PC-9 (cell line): Measurements from ENCODE around the gene RECQL5. TPM values are rescaled to one million over a fixed set of nuclear protein-coding genes. Genes with fewer than 3 reads are reported as not detected.
"Not testable (repeated sequence)": the region's sequence is repeated elsewhere in the genome, so short reads cannot be mapped to it uniquely, and the experiment has no call there.

ENCODE experiments used
- BruUV-seq: library from RNA; stranded (reverse); fragments of 400-500 nt; replicated peaks from 2 replicates; lab custom pipeline; 2021; lab: Mats Ljungman, UMichigan
- CTCF ChIA-PET: fragments of 300-600 bp; sonication (Branson Sonifier 250); formaldehyde crosslinking; loops from one replicate; lab custom pipeline; 2022; ENCODE audit warnings: antibody characterized with exemption; lab: Charles Lee
- POLR2A ChIA-PET: fragments of 300-600 bp; sonication (Branson Sonifier 250); formaldehyde crosslinking; loops from one replicate; lab custom pipeline; 2022; ENCODE audit warnings: antibody characterized with exemption; ENCODE audit not compliant: unreplicated experiment; lab: Charles Lee
- DNase-seq, 2 experiments: peaks; one replicate each; pipeline versions ENCODE4 v3.0.0 to v3.0.0-alpha.2; 2015 to 2022; ENCODE audit warnings: mixed read lengths in 1 of 2
- H2AFZ ChIP-seq: fragments of 200-600 bp; sonication (generic); 2 replicates; pipeline ENCODE4 v1.8.1; 2017; ENCODE audit warnings: antibody characterized with exemption
- H3F3A ChIP-seq: fragments of 200-600 bp; sonication (generic); 2 replicates; pipeline ENCODE4 v1.8.1; 2017; ENCODE audit warnings: antibody characterized with exemption, mild to moderate bottlenecking, low read depth; ENCODE audit not compliant: insufficient read depth
- H3K27ac ChIP-seq: fragments of 200-600 bp; sonication (generic); 2 replicates; pipeline ENCODE4 v1.6.1; 2016; ENCODE audit warnings: mixed run types
- H3K27me3 ChIP-seq: fragments of 200-600 bp; sonication (generic); 2 replicates; pipeline ENCODE4 v1.6.1; 2016; ENCODE audit warnings: low read depth, mixed run types; ENCODE audit not compliant: insufficient read depth
- H3K36me3 ChIP-seq: fragments of 200-600 bp; sonication (generic); 2 replicates; pipeline ENCODE4 v1.6.1; 2016; ENCODE audit warnings: low read depth, mixed run types
- H3K4me1 ChIP-seq: fragments of 200-600 bp; sonication (generic); replicated peaks from 2 replicates; pipeline ENCODE4 v1.6.1; 2016; ENCODE audit warnings: mixed run types; ENCODE audit not compliant: insufficient read depth
- H3K4me2 ChIP-seq: fragments of 200-600 bp; sonication (generic); 2 replicates; pipeline ENCODE4 v1.6.1; 2017; ENCODE audit warnings: mixed run types
- H3K4me3 ChIP-seq: fragments of 200-600 bp; sonication (generic); 2 replicates; pipeline ENCODE4 v1.6.1; 2016; ENCODE audit warnings: mixed run types
- H3K79me2 ChIP-seq: fragments of 200-600 bp; sonication (generic); 2 replicates; pipeline ENCODE4 v1.6.1; 2017; ENCODE audit warnings: low read depth, mixed run types
- H3K9me2 ChIP-seq: fragments of 200-600 bp; sonication (generic); 2 replicates; pipeline ENCODE4 v1.8.1; 2017; ENCODE audit warnings: mild to moderate bottlenecking; ENCODE audit not compliant: insufficient read depth
- H3K9me3 ChIP-seq: fragments of 200-600 bp; sonication (generic); 2 replicates; pipeline ENCODE4 v1.8.1; 2016; ENCODE audit warnings: low read depth; ENCODE audit not compliant: insufficient read depth
- H4K20me1 ChIP-seq: fragments of 200-600 bp; sonication (generic); 2 replicates; pipeline ENCODE4 v1.8.1; 2017; ENCODE audit not compliant: insufficient read depth
- EZH2 ChIP-seq: fragments of 200-600 bp; sonication (generic); IDR thresholded peaks from 2 replicates; pipeline ENCODE4 v1.8.0; 2017; ENCODE audit warnings: antibody characterized with exemption, low read depth
- intact Hi-C: fragments of 100-400 bp; cut with micrococcal nuclease; formaldehyde crosslinking; loops from one replicate; pipeline ENCODE4 v1.10.0; 2022; ENCODE audit not compliant: unreplicated experiment
- total RNA-seq: library from RNA; stranded (reverse); gene quantifications from 2 replicates; pipeline ENCODE4 v1.2.3, GENCODE V29; 2021
- TF ChIP-seq, protein P1 (sequence below): fragments of 200-600 bp; sonication (generic); conservative IDR thresholded peaks from 2 replicates; pipeline ENCODE4 v1.6.1; 2017; ENCODE audit warnings: mixed run types, antibody characterized with exemption, mild to moderate bottlenecking, moderate library complexity

Gene RECQL5
- total RNA-seq, 1 experiment from 2014 or later: 41.0 TPM

DNA sequence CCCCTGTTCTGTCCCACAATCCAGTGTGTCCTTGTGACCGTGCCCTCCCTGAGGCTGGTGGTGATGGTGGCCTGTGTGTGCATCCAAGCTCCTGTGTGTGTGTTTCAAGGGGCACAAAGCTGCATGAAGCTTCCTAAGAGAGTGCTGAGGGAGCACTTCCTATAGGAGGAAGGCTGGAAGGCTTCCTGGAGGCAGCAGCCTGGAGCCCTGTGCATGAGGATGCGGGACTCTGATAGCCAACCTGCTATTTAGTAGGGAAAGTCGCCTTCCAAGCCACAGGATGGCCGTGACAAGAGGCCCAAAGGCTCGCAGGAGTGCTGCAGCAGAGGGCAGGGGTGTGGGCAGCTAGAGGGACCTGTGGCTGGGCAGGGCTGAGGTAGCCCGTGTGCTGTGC, 71.0 kb downstream of the RECQL5 start:
- no peaks in the 10 kb centered on the region for H3K27me3 ChIP-seq
- TF ChIP-seq EZH2: no peak
- TF ChIP-seq, protein P1, sequence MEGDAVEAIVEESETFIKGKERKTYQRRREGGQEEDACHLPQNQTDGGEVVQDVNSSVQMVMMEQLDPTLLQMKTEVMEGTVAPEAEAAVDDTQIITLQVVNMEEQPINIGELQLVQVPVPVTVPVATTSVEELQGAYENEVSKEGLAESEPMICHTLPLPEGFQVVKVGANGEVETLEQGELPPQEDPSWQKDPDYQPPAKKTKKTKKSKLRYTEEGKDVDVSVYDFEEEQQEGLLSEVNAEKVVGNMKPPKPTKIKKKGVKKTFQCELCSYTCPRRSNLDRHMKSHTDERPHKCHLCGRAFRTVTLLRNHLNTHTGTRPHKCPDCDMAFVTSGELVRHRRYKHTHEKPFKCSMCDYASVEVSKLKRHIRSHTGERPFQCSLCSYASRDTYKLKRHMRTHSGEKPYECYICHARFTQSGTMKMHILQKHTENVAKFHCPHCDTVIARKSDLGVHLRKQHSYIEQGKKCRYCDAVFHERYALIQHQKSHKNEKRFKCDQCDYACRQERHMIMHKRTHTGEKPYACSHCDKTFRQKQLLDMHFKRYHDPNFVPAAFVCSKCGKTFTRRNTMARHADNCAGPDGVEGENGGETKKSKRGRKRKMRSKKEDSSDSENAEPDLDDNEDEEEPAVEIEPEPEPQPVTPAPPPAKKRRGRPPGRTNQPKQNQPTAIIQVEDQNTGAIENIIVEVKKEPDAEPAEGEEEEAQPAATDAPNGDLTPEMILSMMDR: no peak
- H3K4me3 ChIP-seq: no peak overlapping the region
- H3F3A ChIP-seq: peaks cover 11% of the 10 kb centered on the region
- ChIA-PET CTCF (interaction anchor here (0.6 kb wide), 1 partner anchor 52 kb away, joined by 4 read pairs; no protein-coding TSS in a partner anchor), POLR2A (no interaction called here)
- no peaks in the 10 kb centered on the region for H3K9me2 ChIP-seq
- H2AFZ ChIP-seq: no peak overlapping the region
- DNase-seq: no peak
- no peak overlapping the region for H3K27ac ChIP-seq
- no peaks in the 10 kb centered on the region for H3K9me3 ChIP-seq
- H3K36me3 ChIP-seq: no peaks in the 10 kb centered on the region
- peaks cover 11% of the 10 kb centered on the region for H3K4me1 ChIP-seq
- intact Hi-C loops: no loop called here
- no peak overlapping the region for H3K4me2 ChIP-seq
- no peaks in the 10 kb centered on the region for H3K79me2 ChIP-seq
- H4K20me1 ChIP-seq: no peaks in the 10 kb centered on the region
- BruUV-seq: no TSS peak

DNA sequence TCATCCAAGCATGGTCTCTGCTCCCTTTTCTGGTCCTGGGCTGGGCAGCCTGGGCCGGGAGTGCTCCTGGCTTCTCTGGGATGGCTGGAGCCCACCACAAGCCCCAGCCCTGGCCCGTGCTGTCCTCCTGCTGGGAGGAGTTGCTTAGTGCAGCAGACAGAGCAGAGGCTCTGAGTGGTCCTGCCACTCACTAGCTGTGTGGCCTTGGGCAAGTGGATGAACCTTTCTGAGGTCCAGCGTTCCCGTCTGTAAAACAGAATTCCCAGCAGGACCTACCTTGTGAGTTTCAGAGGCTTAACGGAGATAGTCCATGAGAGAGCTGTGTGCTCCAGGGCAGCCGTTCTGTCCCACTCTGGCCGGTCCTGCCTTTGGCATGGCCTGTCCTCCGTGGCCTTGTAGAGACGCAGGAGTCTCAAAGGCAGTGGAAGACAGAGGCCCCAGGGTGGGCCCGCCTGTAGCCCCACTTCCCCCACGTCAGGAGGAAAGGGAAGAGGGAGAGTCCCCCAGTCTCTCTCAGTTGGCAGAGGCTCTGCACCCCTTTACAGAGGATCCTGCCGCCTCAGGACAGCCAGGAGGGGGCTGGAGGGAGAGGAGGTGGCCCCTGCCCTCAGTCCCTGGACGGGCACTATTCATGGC, 71.6 kb downstream of the RECQL5 start:
- Histone ChIP-seq H3K4me3 (no peak overlapping the region), H3F3A (peaks cover 8% of the 10 kb centered on the region), H4K20me1 (no peaks in the 10 kb centered on the region), H3K4me1 (peaks cover 6% of the 10 kb centered on the region), H3K36me3 (no peaks in the 10 kb centered on the region), H3K4me2 (no peak overlapping the region), H3K27me3 (no peaks in the 10 kb centered on the region), H3K27ac (no peak overlapping the region), H3K9me2 (no peaks in the 10 kb centered on the region), H3K79me2 (no peaks in the 10 kb centered on the region), H2AFZ (no peak overlapping the region), H3K9me3 (no peaks in the 10 kb centered on the region)
- TF ChIP-seq EZH2: no peak
- TF ChIP-seq, protein P1: no peak
- ChIA-PET CTCF (no interaction called here), POLR2A (no interaction called here)
- DNase-seq: no peak
- intact Hi-C loops: no loop called here
- BruUV-seq: no TSS peak

DNA sequence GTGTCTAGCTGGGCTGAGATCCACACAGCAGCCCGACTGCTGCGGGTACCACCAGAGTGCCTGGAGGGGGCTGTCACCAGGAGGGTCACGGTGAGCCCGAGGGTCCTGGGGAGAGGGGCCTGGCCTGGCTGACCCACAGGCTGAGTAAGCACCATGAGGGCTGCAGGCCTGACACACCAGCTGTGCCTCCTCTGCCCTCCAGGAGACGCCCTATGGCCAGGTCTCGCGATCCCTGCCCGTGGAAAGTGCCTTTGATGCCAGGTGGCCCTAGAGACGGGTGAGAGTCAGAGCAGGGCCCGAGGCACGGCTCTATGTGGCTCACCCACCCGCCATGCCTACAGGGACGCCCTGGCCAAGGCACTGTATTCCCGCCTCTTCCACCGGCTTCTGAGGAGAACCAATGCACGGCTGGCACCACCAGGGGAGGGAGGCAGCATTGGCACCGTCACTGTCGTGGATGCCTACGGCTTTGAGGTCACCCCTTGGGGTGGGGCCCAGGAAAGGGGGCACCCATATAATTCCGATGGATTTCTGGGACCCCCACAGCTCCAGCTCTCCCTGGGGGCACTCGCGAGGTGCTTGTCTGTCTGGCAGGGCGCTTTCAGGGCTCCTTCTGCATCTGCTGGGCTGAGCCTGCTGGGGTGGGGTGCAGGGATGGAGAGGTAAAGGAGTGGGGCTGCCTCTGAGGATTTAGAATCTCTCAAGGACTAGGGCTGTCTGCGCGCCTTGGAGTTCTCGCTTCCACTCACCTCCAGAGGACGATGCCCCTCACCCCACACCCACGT, 72.3 kb downstream of the RECQL5 start:
- BruUV-seq: no TSS peak
- Histone ChIP-seq H3K9me2 (no peaks in the 10 kb centered on the region), H2AFZ (no peak overlapping the region), H3K9me3 (no peaks in the 10 kb centered on the region), H3K4me2 (no peak overlapping the region), H3K36me3 (no peaks in the 10 kb centered on the region), H4K20me1 (no peaks in the 10 kb centered on the region), H3F3A (peaks cover 2% of the 10 kb centered on the region; the same call in 1 of the 2 replicates), H3K4me3 (no peak overlapping the region), H3K27me3 (no peaks in the 10 kb centered on the region), H3K27ac (no peak overlapping the region), H3K79me2 (no peaks in the 10 kb centered on the region), H3K4me1 (no peaks in the 10 kb centered on the region)
- TF ChIP-seq, protein P1: no peak
- no peak for TF ChIP-seq EZH2
- DNase-seq: no peak
- ChIA-PET POLR2A (interaction anchor here (0.6 kb wide), 1 partner anchor 96 kb away, joined by 6 read pairs; no protein-coding TSS in a partner anchor), CTCF (no interaction called here)
- intact Hi-C loops: no loop called here

DNA sequence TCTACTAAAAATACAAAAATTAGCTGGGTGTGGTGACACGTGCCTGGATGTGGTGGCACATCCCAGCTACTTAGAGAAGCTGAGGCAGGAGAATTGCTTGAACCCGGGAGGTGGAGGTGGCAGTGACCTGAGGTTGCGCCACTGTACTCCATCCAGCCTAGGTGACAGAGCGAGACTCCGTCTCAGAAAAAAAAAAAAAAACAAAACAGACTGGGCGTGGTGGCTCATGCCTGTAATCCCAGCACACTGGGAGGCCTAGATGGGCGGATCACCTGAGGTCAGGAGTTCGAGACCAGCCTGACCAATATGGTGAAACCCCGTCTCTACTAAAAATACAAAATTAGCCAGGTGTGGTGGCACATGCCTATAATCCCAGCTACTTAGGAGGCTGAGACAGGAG, 73.5 kb downstream of the RECQL5 start:
- intact Hi-C loops, DNase-seq, POLR2A ChIA-PET, H3K4me1 ChIP-seq, H4K20me1 ChIP-seq, CTCF ChIA-PET, H3F3A ChIP-seq, H2AFZ ChIP-seq, H3K9me2 ChIP-seq, H3K4me2 ChIP-seq, H3K36me3 ChIP-seq, H3K9me3 ChIP-seq, H3K4me3 ChIP-seq, BruUV-seq, H3K79me2 ChIP-seq, H3K27me3 ChIP-seq, H3K27ac ChIP-seq: not testable (repeated sequence)
